Panc1 (cell line): ENCODE results near the gene RYK. TPM values are rescaled to one million over a fixed set of nuclear protein-coding genes. Genes with fewer than 3 reads are reported as not detected.
A peak's percentile ranks its signal among the peaks of the same experiment; 100 is the strongest.

ENCODE experiments used
- ATAC-seq: fragments of 200-7000 bp; cut with Tn5 transposase; 2 replicates; pipeline ENCODE4 v1.9.1; 2020; ENCODE audit warnings: mild to moderate bottlenecking, moderate library complexity
- BruUV-seq: library from RNA; stranded (reverse); fragments of 400-500 nt; replicated peaks from 2 replicates; lab custom pipeline; 2021; lab: Mats Ljungman, UMichigan
- CTCF ChIA-PET: fragments of 300-600 bp; sonication (Branson Sonifier 250); formaldehyde crosslinking; loops from one replicate; lab custom pipeline; 2022; ENCODE audit warnings: antibody characterized with exemption; lab: Charles Lee
- POLR2A ChIA-PET: fragments of 300-600 bp; sonication (Branson Sonifier 250); formaldehyde crosslinking; loops from one replicate; lab custom pipeline; 2022; ENCODE audit warnings: antibody characterized with exemption; lab: Charles Lee
- DNase-seq: peaks from one replicate; pipeline ENCODE4 v3.0.0-alpha.2; 2010; ENCODE audit warnings: low read depth, low spot score
- H3K27ac ChIP-seq: 2 replicates; pipeline ENCODE4 v1.5.1; 2011; ENCODE audit warnings: mild to moderate bottlenecking, low read length, inconsistent platforms
- H3K27me3 ChIP-seq: fragments of 200-500 bp; sonication (Bioruptor generic); 2 replicates; pipeline ENCODE4 v1.6.0; 2014; ENCODE audit warnings: low read length, inconsistent platforms; ENCODE audit not compliant: control insufficient read depth, insufficient read depth
- H3K36me3 ChIP-seq: fragments of 200-500 bp; sonication (Bioruptor generic); 2 replicates; pipeline ENCODE4 v1.5.1; 2014; ENCODE audit warnings: inconsistent platforms, mild to moderate bottlenecking, low read length, moderate library complexity; ENCODE audit not compliant: control insufficient read depth, insufficient read depth
- H3K4me1 ChIP-seq: 2 replicates; pipeline ENCODE4 v1.5.1; 2011; ENCODE audit warnings: inconsistent platforms, mild to moderate bottlenecking, low read length, moderate library complexity; ENCODE audit not compliant: control insufficient read depth, insufficient read depth
- H3K4me3 ChIP-seq, 2 experiments: 2 replicates each; pipeline ENCODE4 v1.5.1; 2011 to 2012; ENCODE audit warnings: low read depth in 2 of 2, low read length in 2 of 2, mild to moderate bottlenecking in 2 of 2, inconsistent platforms in 1 of 2, moderate library complexity in 1 of 2
- H3K9me3 ChIP-seq: fragments of 200-500 bp; sonication (Bioruptor generic); 2 replicates; pipeline ENCODE4 v1.5.1; 2014; ENCODE audit warnings: low read depth, mild to moderate bottlenecking, inconsistent platforms, low read length, moderate library complexity; ENCODE audit not compliant: control insufficient read depth, insufficient read depth
- CTCF ChIP-seq: fragments of 450-650 bp; IDR thresholded peaks from 2 replicates; pipeline ENCODE4 v1.5.1; 2017; ENCODE audit warnings: mild to moderate bottlenecking
- POLR2AphosphoS5 ChIP-seq: IDR thresholded peaks from 2 replicates; pipeline ENCODE4 v1.6.1; 2012; ENCODE audit warnings: mild to moderate bottlenecking, low read depth, low read length, moderate library complexity
- SIN3A ChIP-seq: IDR thresholded peaks from 2 replicates; pipeline ENCODE4 v1.6.1; 2012; ENCODE audit warnings: low read depth, mild to moderate bottlenecking, low read length, moderate library complexity, borderline replicate concordance; ENCODE audit not compliant: insufficient read depth
- TCF7L2 ChIP-seq: IDR thresholded peaks from 2 replicates; pipeline ENCODE4 v1.6.1; 2011; ENCODE audit warnings: mild to moderate bottlenecking, low read depth, low read length, inconsistent platforms
- in situ Hi-C: cut with HindIII; loops from 2 replicates; pipeline ENCODE4 v1.10.0; 2016; ENCODE audit warnings: low sequenced_read_pairs, low pct_unique_long_range_greater_than_20kb
- intact Hi-C: fragments of 100-400 bp; cut with micrococcal nuclease; formaldehyde crosslinking; loops from one replicate; pipeline ENCODE4 v1.10.0; 2022; ENCODE audit not compliant: unreplicated experiment
- total RNA-seq: library from RNA; stranded (reverse); gene quantifications from one replicate; pipeline ENCODE4 v1.2.1, GENCODE V29; 2021; ENCODE audit not compliant: unreplicated experiment
- TF ChIP-seq, protein P1 (sequence below), 2 experiments: IDR thresholded peaks; 2 replicates each; pipeline ENCODE4 v1.6.1; 2011 to 2012; ENCODE audit warnings: low read depth in 2 of 2, control low read depth in 1 of 2, low read length in 1 of 2, mild to moderate bottlenecking in 1 of 2, moderate library complexity in 1 of 2; ENCODE audit not compliant: insufficient read depth in 1 of 2

Gene RYK
- total RNA-seq, 1 experiment from 2014 or later, result 82.7 TPM

DNA sequence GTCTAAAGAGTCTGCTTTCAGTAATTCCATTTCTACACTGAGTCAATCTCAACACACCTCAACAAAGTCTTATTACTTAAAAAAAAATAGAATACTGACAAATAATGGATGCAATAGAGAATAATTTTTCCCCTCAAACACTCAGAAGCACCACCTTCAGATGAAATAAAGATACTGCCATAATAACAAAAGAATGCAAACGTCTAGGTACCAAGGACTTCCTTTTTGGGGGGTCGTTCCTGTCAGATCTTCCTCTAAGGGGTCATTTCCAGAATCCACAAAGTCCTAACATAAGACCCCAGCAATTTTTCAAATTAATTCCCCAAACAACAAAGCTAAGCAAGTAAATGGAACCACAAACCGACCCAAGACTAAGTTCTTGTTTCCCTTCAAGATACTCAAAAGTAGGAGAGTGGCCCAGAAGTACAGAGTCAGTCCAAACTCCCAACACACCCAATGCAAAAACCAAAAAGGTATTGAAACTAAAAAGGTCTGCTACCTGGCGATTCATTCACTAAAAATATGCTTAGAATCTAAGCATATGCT lies 1.3 kb downstream of the RYK start:
- TF ChIP-seq POLR2AphosphoS5 (no peak), CTCF (no peak)
- TF ChIP-seq, protein P1, sequence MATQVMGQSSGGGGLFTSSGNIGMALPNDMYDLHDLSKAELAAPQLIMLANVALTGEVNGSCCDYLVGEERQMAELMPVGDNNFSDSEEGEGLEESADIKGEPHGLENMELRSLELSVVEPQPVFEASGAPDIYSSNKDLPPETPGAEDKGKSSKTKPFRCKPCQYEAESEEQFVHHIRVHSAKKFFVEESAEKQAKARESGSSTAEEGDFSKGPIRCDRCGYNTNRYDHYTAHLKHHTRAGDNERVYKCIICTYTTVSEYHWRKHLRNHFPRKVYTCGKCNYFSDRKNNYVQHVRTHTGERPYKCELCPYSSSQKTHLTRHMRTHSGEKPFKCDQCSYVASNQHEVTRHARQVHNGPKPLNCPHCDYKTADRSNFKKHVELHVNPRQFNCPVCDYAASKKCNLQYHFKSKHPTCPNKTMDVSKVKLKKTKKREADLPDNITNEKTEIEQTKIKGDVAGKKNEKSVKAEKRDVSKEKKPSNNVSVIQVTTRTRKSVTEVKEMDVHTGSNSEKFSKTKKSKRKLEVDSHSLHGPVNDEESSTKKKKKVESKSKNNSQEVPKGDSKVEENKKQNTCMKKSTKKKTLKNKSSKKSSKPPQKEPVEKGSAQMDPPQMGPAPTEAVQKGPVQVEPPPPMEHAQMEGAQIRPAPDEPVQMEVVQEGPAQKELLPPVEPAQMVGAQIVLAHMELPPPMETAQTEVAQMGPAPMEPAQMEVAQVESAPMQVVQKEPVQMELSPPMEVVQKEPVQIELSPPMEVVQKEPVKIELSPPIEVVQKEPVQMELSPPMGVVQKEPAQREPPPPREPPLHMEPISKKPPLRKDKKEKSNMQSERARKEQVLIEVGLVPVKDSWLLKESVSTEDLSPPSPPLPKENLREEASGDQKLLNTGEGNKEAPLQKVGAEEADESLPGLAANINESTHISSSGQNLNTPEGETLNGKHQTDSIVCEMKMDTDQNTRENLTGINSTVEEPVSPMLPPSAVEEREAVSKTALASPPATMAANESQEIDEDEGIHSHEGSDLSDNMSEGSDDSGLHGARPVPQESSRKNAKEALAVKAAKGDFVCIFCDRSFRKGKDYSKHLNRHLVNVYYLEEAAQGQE (IDR thresholded peaks at IDR 0.05; ENCODE audit: insufficient read depth in 1 of 2, low read depth in 2 of 2, low read length in 1 of 2), result no peak
- DNase-seq (no peak), ATAC-seq (no peak)
- Histone ChIP-seq H3K4me1 (peaks cover 32% of the 10 kb centered on the region), H3K27ac (peak overlapping the region; percentile 87), H3K27me3 (no peaks in the 10 kb centered on the region), H3K4me3 (peak overlapping the region; percentile 70 to 84), H3K36me3 (no peaks in the 10 kb centered on the region), H3K9me3 (no peaks in the 10 kb centered on the region)
- POLR2A ChIA-PET, result no interaction called here
- CTCF ChIA-PET, result interaction anchor here (0.7 kb wide), 2 partner anchors 25 to 75 kb away, joined by 5 to 7 read pairs; no protein-coding TSS in a partner anchor
- intact Hi-C loops, result no loop called here
- in situ Hi-C loops, result no loop called here
- BruUV-seq, result TSS peak; percentile 65

GRCh38 chr3:134244921-134245320 lies 5.7 kb downstream of the RYK start:
- H3K4me1 ChIP-seq, result peaks cover 49% of the 10 kb centered on the region
- CTCF ChIA-PET, result interaction anchor here (0.6 kb wide), 1 partner anchor 722 kb away, joined by 3 read pairs; no protein-coding TSS in a partner anchor
- BruUV-seq, result no TSS peak

More at GRCh38 chr3:134244921-134245320, 5.7 kb downstream of the RYK start:
- H3K27me3 ChIP-seq, result no peaks in the 10 kb centered on the region
- TF ChIP-seq SIN3A (no peak), TCF7L2 (no peak), CTCF (no peak), POLR2AphosphoS5 (no peak)
- TF ChIP-seq, protein P1 (IDR thresholded peaks at IDR 0.05; ENCODE audit: insufficient read depth in 1 of 2, low read depth in 2 of 2, low read length in 1 of 2), result no peak
- no peaks in the 10 kb centered on the region for H3K36me3 ChIP-seq
- H3K4me3 ChIP-seq, result no peak overlapping the region
- POLR2A ChIA-PET, result no interaction called here
- no peak for DNase-seq
- no peak for ATAC-seq
- H3K27ac ChIP-seq, result no peak overlapping the region
- in situ Hi-C loops, result no loop called here
- no peaks in the 10 kb centered on the region for H3K9me3 ChIP-seq
- intact Hi-C loops, result no loop called here
